ENCODE results near the gene WFIKKN1. TPM values are rescaled to one million over a fixed set of nuclear protein-coding genes. Genes with fewer than 3 reads are reported as not detected.

WFIKKN1 gene
- total RNA-seq, 1 donor: 0.43 TPM

- peak overlapping the region; percentile 60 for H3K4me3 ChIP-seq (ENCODE audit: low read depth, low read length)
- no peak for DNase-seq (ENCODE audit: low read depth)
- TF ChIP-seq CTCF (IDR thresholded peaks at IDR 0.05; ENCODE audit: insufficient read depth, low read depth, low read length): no peak
Measured at GRCh38 chr16:682493-683395, 52.0 kb downstream of the WFIKKN1 start.

DNA sequence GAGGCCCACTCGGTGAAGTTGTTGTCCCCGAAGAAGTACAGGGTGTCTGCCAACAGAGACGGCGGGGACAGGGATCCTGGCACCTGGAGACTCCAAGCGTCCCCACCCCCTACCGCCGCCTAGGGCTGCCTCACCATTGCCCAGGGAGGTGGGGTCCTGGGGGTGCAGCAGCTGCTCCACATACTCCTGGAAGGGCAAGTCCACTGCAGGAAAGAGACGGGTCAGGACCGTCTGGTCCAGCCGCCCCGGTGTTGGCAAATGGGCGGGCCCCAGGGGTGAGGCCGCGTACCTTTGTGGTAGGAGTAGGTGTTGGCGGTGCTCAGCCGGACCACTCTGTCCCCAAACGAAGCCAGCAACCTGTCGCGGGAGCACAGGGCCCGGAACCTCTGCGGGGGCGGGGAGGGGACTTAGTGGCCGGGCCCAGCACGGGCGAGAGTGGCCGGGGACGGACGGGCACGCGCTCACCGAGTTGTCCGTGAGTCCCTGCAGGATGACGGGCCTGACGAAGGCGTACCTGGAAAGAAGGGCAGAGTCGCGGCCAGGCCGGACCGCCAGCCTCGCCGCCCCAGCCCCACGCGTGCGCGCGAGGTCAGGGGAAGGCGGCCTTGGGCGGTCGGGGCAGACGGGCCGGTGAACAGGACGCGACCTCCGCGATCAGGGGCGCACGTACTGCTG, 52.7 kb downstream of the WFIKKN1 start:
- no peak for TF ChIP-seq CTCF (IDR thresholded peaks at IDR 0.05; ENCODE audit: insufficient read depth, low read depth, low read length)
- DNase-seq (ENCODE audit: low read depth): no peak

More for the DNA sequence above, 52.7 kb downstream of the WFIKKN1 start:
- peak overlapping the region; percentile 60 for H3K4me3 ChIP-seq (ENCODE audit: low read depth, low read length)

Other genes starting within 250 kb of the WFIKKN1 start
- gene PGAP6, start 249.0 kb upstream of the WFIKKN1 start, total RNA-seq: 51.5 and 52.2 TPM in 2 replicates
- 126 TPM in 2 replicates for gene NME4, start 233.8 kb upstream of the WFIKKN1 start, total RNA-seq
- gene DECR2, start 229.1 kb upstream of the WFIKKN1 start, total RNA-seq: 11.6 and 16.0 TPM in 2 replicates
- gene RAB11FIP3, start 205.3 kb upstream of the WFIKKN1 start, total RNA-seq: 19.0 and 19.4 TPM in 2 replicates
- 37.1 and 43.2 TPM in 2 replicates for gene CAPN15, start 103.3 kb upstream of the WFIKKN1 start, total RNA-seq
- gene PRR35, start 70.6 kb upstream of the WFIKKN1 start, total RNA-seq: not detected in 2 replicates
- gene NHLRC4, start 64.0 kb upstream of the WFIKKN1 start, total RNA-seq: 1.7 and 3.2 TPM in 2 replicates
- gene PIGQ, start 61.0 kb upstream of the WFIKKN1 start, total RNA-seq: 22.0 and 33.8 TPM in 2 replicates
- 9.9 and 10.6 TPM in 2 replicates for gene RAB40C, start 40.9 kb upstream of the WFIKKN1 start, total RNA-seq
- 51.8 and 78.3 TPM in 2 replicates for gene METTL26, start 5.3 kb downstream of the WFIKKN1 start, total RNA-seq
- gene MCRIP2, start 10.8 kb downstream of the WFIKKN1 start, total RNA-seq: 14.8 and 16.0 TPM in 2 replicates
- gene WDR90, start 18.4 kb downstream of the WFIKKN1 start, total RNA-seq: 12.5 and 18.7 TPM in 2 replicates
- 44.0 and 53.1 TPM in 2 replicates for gene RHOT2, start 37.1 kb downstream of the WFIKKN1 start, total RNA-seq
- gene RHBDL1, start 44.7 kb downstream of the WFIKKN1 start, total RNA-seq: 1.3 and 1.9 TPM in 2 replicates
- 100 and 113 TPM in 2 replicates for gene STUB1, start 49.4 kb downstream of the WFIKKN1 start, total RNA-seq
- gene JMJD8, start 53.3 kb downstream of the WFIKKN1 start, total RNA-seq: 35.4 and 36.3 TPM in 2 replicates
- gene WDR24, start 59.4 kb downstream of the WFIKKN1 start, total RNA-seq: 8.2 and 9.0 TPM in 2 replicates
- gene FBXL16, start 74.8 kb downstream of the WFIKKN1 start, total RNA-seq: under 0.01 TPM in 2 replicates
- 39.3 and 44.5 TPM in 2 replicates for gene METRN, start 84.1 kb downstream of the WFIKKN1 start, total RNA-seq
- 19.4 and 37.0 TPM in 2 replicates for gene ANTKMT, start 90.2 kb downstream of the WFIKKN1 start, total RNA-seq
- gene CCDC78, start 95.5 kb downstream of the WFIKKN1 start, total RNA-seq: 1.3 and 3.2 TPM in 2 replicates
- gene HAGHL, start 96.1 kb downstream of the WFIKKN1 start, total RNA-seq: 14.7 and 21.9 TPM in 2 replicates
- gene CIAO3, start 110.0 kb downstream of the WFIKKN1 start, total RNA-seq: 31.6 and 37.1 TPM in 2 replicates
- 0.32 and 0.86 TPM in 2 replicates for gene MSLN, start 129.7 kb downstream of the WFIKKN1 start, total RNA-seq
- gene RPUSD1, start 157.4 kb downstream of the WFIKKN1 start, total RNA-seq: 21.2 and 32.2 TPM in 2 replicates
- gene CHTF18, start 157.6 kb downstream of the WFIKKN1 start, total RNA-seq: 13.8 and 13.9 TPM in 2 replicates
- gene GNG13, start 169.7 kb downstream of the WFIKKN1 start, total RNA-seq: not detected in 2 replicates